ENCODE data around the gene SAMD10.
"Not testable (repeated sequence)": the region's sequence is repeated elsewhere in the genome, so short reads cannot be mapped to it uniquely, and the experiment has no call there.

The SAMD10 gene

GRCh38 chr20:64003960-64004725 is 24.7 kb upstream of the SAMD10 start:
- DNase-seq (ENCODE audit: extremely low read depth in 1 of 2, low read depth in 1 of 2) = no peak

GRCh38 chr20:64001607-64002011 is 22.2 kb upstream of the SAMD10 start:
- no peak for DNase-seq (ENCODE audit: extremely low read depth in 1 of 2, low read depth in 1 of 2)

- no peak for DNase-seq (ENCODE audit: extremely low read depth in 1 of 2, low read depth in 1 of 2)
These were observed 21.5 kb upstream of the SAMD10 start for GRCh38 chr20:64000906-64001305.

GRCh38 chr20:63982937-63983336 is 3.5 kb upstream of the SAMD10 start:
- no peak for DNase-seq (ENCODE audit: extremely low read depth in 1 of 2, low read depth in 1 of 2)

- peak; percentile 92 to 94 for DNase-seq (ENCODE audit: extremely low read depth in 1 of 2, low read depth in 1 of 2)
These were observed 1.6 kb upstream of the SAMD10 start, which contains the start of gene PRPF6 for GRCh38 chr20:63980806-63981728. TSS of gene PRPF6 (plus strand) at chr20:63981132. CDS start at chr20:63981246, 114 bp downstream.

- no peak for DNase-seq (ENCODE audit: extremely low read depth in 1 of 2, low read depth in 1 of 2)
These were observed 919 bp upstream of the SAMD10 start for GRCh38 chr20:63980317-63980805.

GRCh38 chr20:63979229-63979556 is 249 bp downstream of the SAMD10 start:
- DNase-seq (ENCODE audit: extremely low read depth in 1 of 2, low read depth in 1 of 2) = no peak

GRCh38 chr20:63978319-63979228 is 868 bp downstream of the SAMD10 start:
- DNase-seq (ENCODE audit: extremely low read depth in 1 of 2, low read depth in 1 of 2) = peak; percentile 62 to 68

GRCh38 chr20:63977739-63978276 is 1.6 kb downstream of the SAMD10 start:
- DNase-seq (ENCODE audit: extremely low read depth in 1 of 2, low read depth in 1 of 2) = peak; percentile 57 to 75

GRCh38 chr20:63976980-63977738 is 2.3 kb downstream of the SAMD10 start:
- no peak for DNase-seq (ENCODE audit: extremely low read depth in 1 of 2, low read depth in 1 of 2)

- not testable (repeated sequence) for DNase-seq (ENCODE audit: extremely low read depth in 1 of 2, low read depth in 1 of 2)
These were observed 2.9 kb downstream of the SAMD10 start for GRCh38 chr20:63976511-63976910.

GRCh38 chr20:63974402-63975200 is 4.8 kb downstream of the SAMD10 start:
- no peak for DNase-seq (ENCODE audit: extremely low read depth in 1 of 2, low read depth in 1 of 2)

- DNase-seq (ENCODE audit: extremely low read depth in 1 of 2, low read depth in 1 of 2) = no peak
These were observed 5.6 kb downstream of the SAMD10 start for GRCh38 chr20:63973636-63974401.

GRCh38 chr20:63973160-63973479 is 6.3 kb downstream of the SAMD10 start:
- DNase-seq (ENCODE audit: extremely low read depth in 1 of 2, low read depth in 1 of 2) = no peak

- DNase-seq (ENCODE audit: extremely low read depth in 1 of 2, low read depth in 1 of 2) = no peak
These were observed 6.9 kb downstream of the SAMD10 start for GRCh38 chr20:63972312-63973159.

GRCh38 chr20:63971960-63972311 is 7.5 kb downstream of the SAMD10 start:
- not testable (repeated sequence) for DNase-seq (ENCODE audit: extremely low read depth in 1 of 2, low read depth in 1 of 2)

- no peak for DNase-seq (ENCODE audit: extremely low read depth in 1 of 2, low read depth in 1 of 2)
These were observed 8.6 kb downstream of the SAMD10 start for GRCh38 chr20:63970714-63971431.

All from stimulated activated CD8-positive, alpha-beta memory T cell treated with anti-CD3 and anti-CD28 coated beads, Interleukin-7, amount 100 ng/mL, for 48 hours (primary cell).